ENCODE results near the gene LARP4.

DNA sequence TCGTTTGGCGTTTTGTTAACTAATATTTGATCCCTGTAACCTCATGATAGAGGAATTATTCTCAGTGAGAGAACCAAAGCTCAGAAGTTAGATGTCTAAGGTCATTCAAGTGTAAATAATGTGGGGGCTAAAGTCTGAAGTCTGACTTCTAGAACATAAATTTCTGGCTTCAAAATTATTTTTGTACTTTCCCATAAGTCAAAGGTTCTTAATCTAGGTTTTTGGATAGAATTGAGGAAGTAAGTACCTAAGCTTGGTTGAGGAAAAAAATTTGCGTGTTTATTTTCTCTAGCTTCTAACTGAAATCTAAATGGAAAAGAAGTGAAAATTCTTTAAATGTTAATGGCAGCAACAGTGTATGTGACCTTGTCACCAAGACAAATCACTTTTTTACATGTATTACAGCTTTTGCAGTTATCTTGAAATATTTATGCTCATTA lies 2.3 kb downstream of the LARP4 start:
- TF ChIP-seq, protein P1, sequence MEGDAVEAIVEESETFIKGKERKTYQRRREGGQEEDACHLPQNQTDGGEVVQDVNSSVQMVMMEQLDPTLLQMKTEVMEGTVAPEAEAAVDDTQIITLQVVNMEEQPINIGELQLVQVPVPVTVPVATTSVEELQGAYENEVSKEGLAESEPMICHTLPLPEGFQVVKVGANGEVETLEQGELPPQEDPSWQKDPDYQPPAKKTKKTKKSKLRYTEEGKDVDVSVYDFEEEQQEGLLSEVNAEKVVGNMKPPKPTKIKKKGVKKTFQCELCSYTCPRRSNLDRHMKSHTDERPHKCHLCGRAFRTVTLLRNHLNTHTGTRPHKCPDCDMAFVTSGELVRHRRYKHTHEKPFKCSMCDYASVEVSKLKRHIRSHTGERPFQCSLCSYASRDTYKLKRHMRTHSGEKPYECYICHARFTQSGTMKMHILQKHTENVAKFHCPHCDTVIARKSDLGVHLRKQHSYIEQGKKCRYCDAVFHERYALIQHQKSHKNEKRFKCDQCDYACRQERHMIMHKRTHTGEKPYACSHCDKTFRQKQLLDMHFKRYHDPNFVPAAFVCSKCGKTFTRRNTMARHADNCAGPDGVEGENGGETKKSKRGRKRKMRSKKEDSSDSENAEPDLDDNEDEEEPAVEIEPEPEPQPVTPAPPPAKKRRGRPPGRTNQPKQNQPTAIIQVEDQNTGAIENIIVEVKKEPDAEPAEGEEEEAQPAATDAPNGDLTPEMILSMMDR (IDR thresholded peaks at IDR 0.05; ENCODE audit: low read depth, low read length) = no peak
- TF ChIP-seq POLR2A (IDR thresholded peaks at IDR 0.05; ENCODE audit: extremely low read depth, insufficient read length) (no peak), MYC (IDR thresholded peaks at IDR 0.05; ENCODE audit: low read depth, low read length) (no peak)
- TF ChIP-seq, protein P2, sequence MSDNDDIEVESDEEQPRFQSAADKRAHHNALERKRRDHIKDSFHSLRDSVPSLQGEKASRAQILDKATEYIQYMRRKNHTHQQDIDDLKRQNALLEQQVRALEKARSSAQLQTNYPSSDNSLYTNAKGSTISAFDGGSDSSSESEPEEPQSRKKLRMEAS (IDR thresholded peaks at IDR 0.05; ENCODE audit: low read depth, low read length) = no peak

All from NB4 (cell line).